Sigmoid colon (tissue), 7 donors: ENCODE data around the gene HECTD4. TPM values are rescaled to one million over a fixed set of nuclear protein-coding genes. Genes with fewer than 3 reads are reported as not detected.
A peak's percentile ranks its signal among the peaks of the same experiment; 100 is the strongest.

ENCODE experiments used
- DNase-seq: peaks from one replicate; pipeline ENCODE4 v3.0.0-alpha.2; 2019
- H3K27ac ChIP-seq, 4 donors: fragments of 200-600 bp; sonication (generic); one replicate each; pipeline ENCODE4 v1.5.1; 2016 to 2019; ENCODE audit warnings: mild to moderate bottlenecking in 1 of 4
- H3K27me3 ChIP-seq, 3 donors: fragments of 200-600 bp; sonication (generic); one replicate each; pipeline ENCODE4 v1.5.1; 2019; ENCODE audit warnings: mild to moderate bottlenecking in 1 of 3
- H3K36me3 ChIP-seq, 4 donors: fragments of 200-600 bp; sonication (generic); one replicate each; pipeline ENCODE4 v1.5.1; 2016 to 2019
- H3K4me1 ChIP-seq, 4 donors: fragments of 200-600 bp; sonication (generic); one replicate each; pipeline ENCODE4 v1.5.1; 2017 to 2019
- H3K4me3 ChIP-seq, 4 donors: fragments of 200-600 bp; sonication (generic); one replicate each; pipeline ENCODE4 v1.5.1; 2017 to 2019; ENCODE audit warnings: mild to moderate bottlenecking in 2 of 4, moderate library complexity in 1 of 4
- H3K9me3 ChIP-seq, 4 donors: fragments of 200-600 bp in 3 of 4; sonication (generic) in 3 of 4; one replicate each; pipeline versions ENCODE4 v1.5.1 to v1.6.1; 2013 to 2019
- CTCF ChIP-seq, 4 experiments: fragments of 450-650 bp in 3 of 4; fragments of 200-600 bp in 1 of 4; IDR thresholded peaks; one replicate each; pipeline ENCODE4 v1.5.1; 2016 to 2019; ENCODE audit warnings: antibody characterized with exemption in 4 of 4, mild to moderate bottlenecking in 3 of 4, moderate library complexity in 2 of 4
- EP300 ChIP-seq, 4 donors: sonication (generic); formaldehyde crosslinking; IDR thresholded peaks; one replicate each; pipeline ENCODE4 v1.6.1; 2017; ENCODE audit warnings: antibody characterized with exemption in 4 of 4
- POLR2A ChIP-seq, 2 donors: fragments of 450-650 bp; IDR thresholded peaks; one replicate each; pipeline ENCODE4 v1.6.1; 2016; ENCODE audit warnings: antibody characterized with exemption in 2 of 2, mild to moderate bottlenecking in 2 of 2, moderate library complexity in 2 of 2
- POLR2AphosphoS5 ChIP-seq, 4 donors: sonication (generic); formaldehyde crosslinking; IDR thresholded peaks; one replicate each; pipeline ENCODE4 v1.6.1; 2017; ENCODE audit warnings: antibody characterized with exemption in 4 of 4
- WGBS, 2 donors: extraction: QIAGEN DNeasy Blood & Tissue Kit; methylation state at CpG; one replicate each; pipeline ENCODE4 v1.1.7; 2013; 5-methylcytosine and 5-hydroxymethylcytosine counted together
- intact Hi-C: fragments of 100-400 bp; cut with DNase I; formaldehyde crosslinking; loops from one replicate; pipeline ENCODE4 v1.15.1; 2023
- polyA plus RNA-seq, 3 donors: library from polyadenylated mRNA; stranded (reverse); fragments of 200-250 nt; gene quantifications; one replicate each; pipeline ENCODE4 v1.2.3, GENCODE V29; 2013
- total RNA-seq, 4 donors: library from RNA; depleted of rRNA; stranded (reverse); fragments of >200 nt; gene quantifications; one replicate each; pipeline ENCODE4 v1.1.0, GENCODE V29; 2016
- donor health status: healthy with polysubstance abuse.
- donor health status: Bipolar disorder and iron deficiency.
- donor health status: healthy.

The HECTD4 gene
- total and polyA plus RNA-seq, 7 donors, result 5.4 to 64.8 (median 26.0) TPM

GRCh38 chr12:112368856-112369255 lies 13.4 kb downstream of the HECTD4 start:
- Histone ChIP-seq H3K27me3 (no peaks in the 10 kb centered on the region), H3K9me3 (no peaks in the 10 kb centered on the region), H3K36me3 (no peaks in the 10 kb centered on the region), H3K4me1 (peaks cover 0 to 26% (median 17%) of the 10 kb centered on the region in 4 donors), H3K4me3 (no peak overlapping the region), H3K27ac (peak overlapping the region; percentile 30 to 76 (median 66))
- intact Hi-C loops, result no loop called here
- peak in 1 of 4 donors; percentile 32 for TF ChIP-seq POLR2AphosphoS5 (IDR thresholded peaks at IDR 0.05)
- TF ChIP-seq CTCF (IDR thresholded peaks at IDR 0.05), result no peak
- DNase-seq, result no peak
- WGBS, 2 donors, result 83 to 85% methylated on average over 6 of the region's 6 CpGs

- Histone ChIP-seq H3K27ac (peak overlapping the region in 3 of 4 donors; percentile 66 to 76 (median 67)), H3K9me3 (no peaks in the 10 kb centered on the region), H3K27me3 (no peaks in the 10 kb centered on the region), H3K4me3 (no peak overlapping the region), H3K4me1 (peaks cover 0 to 26% (median 17%) of the 10 kb centered on the region in 4 donors), H3K36me3 (no peaks in the 10 kb centered on the region)
- no peak for DNase-seq
- TF ChIP-seq POLR2AphosphoS5 (IDR thresholded peaks at IDR 0.05), result no peak
- TF ChIP-seq EP300 (IDR thresholded peaks at IDR 0.05), result no peak
- TF ChIP-seq CTCF (IDR thresholded peaks at IDR 0.05), result no peak
- TF ChIP-seq POLR2A (IDR thresholded peaks at IDR 0.05), result no peak
- intact Hi-C loops, result no loop called here
- WGBS, 2 donors, result 90 to 92% methylated on average over 3 of the region's 3 CpGs
Observed at GRCh38 chr12:112367965-112368364, 14.3 kb downstream of the HECTD4 start.

GRCh38 chr12:112362310-112362709 lies 19.9 kb downstream of the HECTD4 start:
- Histone ChIP-seq H3K9me3 (no peaks in the 10 kb centered on the region), H3K4me3 (no peak overlapping the region), H3K27ac (no peak overlapping the region), H3K36me3 (no peaks in the 10 kb centered on the region), H3K27me3 (no peaks in the 10 kb centered on the region), H3K4me1 (no peaks in the 10 kb centered on the region)
- 93 to 97% methylated on average over 3 of the region's 3 CpGs for WGBS, 2 donors
- DNase-seq, result no peak
- intact Hi-C loops, result no loop called here
- TF ChIP-seq POLR2A (IDR thresholded peaks at IDR 0.05) (no peak), EP300 (IDR thresholded peaks at IDR 0.05) (no peak), CTCF (IDR thresholded peaks at IDR 0.05) (no peak), POLR2AphosphoS5 (IDR thresholded peaks at IDR 0.05) (no peak)

- TF ChIP-seq CTCF (IDR thresholded peaks at IDR 0.05), result no peak
- TF ChIP-seq POLR2A (IDR thresholded peaks at IDR 0.05), result no peak
- H3K9me3 ChIP-seq, result no peaks in the 10 kb centered on the region
- H3K36me3 ChIP-seq, result no peaks in the 10 kb centered on the region
- no peaks in the 10 kb centered on the region for H3K27me3 ChIP-seq
- no peak overlapping the region for H3K27ac ChIP-seq
- DNase-seq, result no peak
- H3K4me3 ChIP-seq, result no peak overlapping the region
- intact Hi-C loops, result no loop called here
- peaks cover 0 to 4% (median 2%) of the 10 kb centered on the region in 4 donors for H3K4me1 ChIP-seq
- WGBS, 2 donors, result 85 to 91% methylated on average over 4 of the region's 4 CpGs
Observed at GRCh38 chr12:112361271-112361670, 21.0 kb downstream of the HECTD4 start.

GRCh38 chr12:112359290-112359689 lies 22.9 kb downstream of the HECTD4 start:
- H3K36me3 ChIP-seq, result no peaks in the 10 kb centered on the region
- 95 to 99% methylated on average over 4 of the region's 4 CpGs for WGBS, 2 donors
- H3K4me3 ChIP-seq, result no peak overlapping the region
- DNase-seq, result no peak
- TF ChIP-seq CTCF (IDR thresholded peaks at IDR 0.05) (no peak), POLR2A (IDR thresholded peaks at IDR 0.05) (no peak), EP300 (IDR thresholded peaks at IDR 0.05) (no peak), POLR2AphosphoS5 (IDR thresholded peaks at IDR 0.05) (no peak)
- H3K27me3 ChIP-seq, result no peaks in the 10 kb centered on the region
- intact Hi-C loops, result no loop called here
- no peaks in the 10 kb centered on the region for H3K9me3 ChIP-seq
- no peak overlapping the region for H3K27ac ChIP-seq
- peaks cover 0 to 4% (median 2%) of the 10 kb centered on the region in 4 donors for H3K4me1 ChIP-seq
